Measurements from ENCODE around the gene RRP12. TPM values are rescaled to one million over a fixed set of nuclear protein-coding genes. Genes with fewer than 3 reads are reported as not detected.

Gene RRP12
- total RNA-seq, 1 experiment from 2014 or later: 86.2 TPM

DNA sequence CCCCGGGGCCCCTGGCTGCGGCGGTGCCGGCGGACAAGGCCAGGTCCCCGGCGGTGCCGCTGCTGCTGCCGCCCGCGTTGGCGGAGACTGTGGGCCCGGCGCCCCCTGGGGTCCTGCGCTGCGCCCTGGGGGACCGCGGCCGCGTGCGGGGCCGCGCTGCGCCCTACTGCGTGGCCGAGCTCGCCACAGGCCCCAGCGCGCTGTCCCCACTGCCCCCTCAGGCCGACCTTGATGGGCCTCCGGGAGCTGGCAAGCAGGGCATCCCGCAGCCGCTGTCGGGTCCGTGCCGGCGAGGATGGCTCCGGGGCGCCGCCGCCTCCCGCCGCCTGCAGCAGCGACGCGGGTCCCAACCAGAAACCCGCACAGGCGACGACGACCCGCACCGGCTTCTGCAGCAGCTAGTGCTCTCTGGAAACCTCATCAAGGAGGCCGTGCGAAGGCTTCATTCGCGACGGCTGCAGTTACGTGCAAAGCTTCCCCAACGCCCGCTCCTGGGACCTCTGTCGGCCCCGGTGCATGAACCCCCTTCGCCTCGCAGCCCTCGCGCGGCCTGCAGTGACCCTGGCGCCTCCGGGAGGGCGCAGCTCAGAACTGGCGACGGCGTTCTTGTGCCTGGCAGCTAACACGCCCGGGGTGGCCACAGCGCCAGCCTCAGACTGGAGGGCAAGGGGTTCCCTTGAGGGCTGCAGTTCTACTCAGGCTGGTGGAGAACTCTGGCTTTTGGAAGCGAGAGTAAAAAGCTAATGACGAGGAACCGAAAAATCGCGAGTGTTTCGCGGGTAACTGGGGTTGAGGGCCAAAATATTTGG, 81.3 kb downstream of the RRP12 start:
- POLR2A ChIA-PET (ENCODE audit: low non-redundant PET): interaction anchor here (0.6 kb wide), 1 partner anchor 9 kb away, joined by 3 read pairs; no protein-coding TSS in a partner anchor
- intact Hi-C loops (cut with micrococcal nuclease; ENCODE audit: unreplicated experiment): no loop called here
- peak; percentile 31 for DNase-seq (ENCODE audit: low spot score)
- Histone ChIP-seq H3K4me1 (ENCODE audit: insufficient read depth, low read length, poor library complexity, severe bottlenecking) (no peaks in the 10 kb centered on the region), H3K36me3 (ENCODE audit: insufficient read depth, low read length, poor library complexity, severe bottlenecking) (no peaks in the 10 kb centered on the region), H3K27ac (ENCODE audit: low read depth, low read length, poor library complexity, severe bottlenecking) (no peak overlapping the region), H3K27me3 (replicated peaks; ENCODE audit: insufficient read depth, low read depth, low read length, poor library complexity) (peaks cover 21% of the 10 kb centered on the region), H3K4me3 (ENCODE audit: low read depth, low read length, poor library complexity, severe bottlenecking) (peak overlapping the region; percentile 84), H3K9me3 (ENCODE audit: low read depth, low read length, poor library complexity, severe bottlenecking) (no peaks in the 10 kb centered on the region)
- BruUV-seq (replicated peaks): TSS peak; percentile 48
- CTCF ChIA-PET: no interaction called here
- TF ChIP-seq EZH2 (IDR thresholded peaks at IDR 0.05; ENCODE audit: borderline replicate concordance, low read depth, low read length, poor library complexity, severe bottlenecking): no peak

- peak; percentile 90 for DNase-seq (ENCODE audit: low spot score)
- peak within 1 kb of the TSS; percentile 99 for H3K27ac ChIP-seq (ENCODE audit: low read depth, low read length, poor library complexity, severe bottlenecking)
- H3K4me3 ChIP-seq (ENCODE audit: low read depth, low read length, poor library complexity, severe bottlenecking): peak within 1 kb of the TSS; percentile 84
- intact Hi-C loops (cut with micrococcal nuclease; ENCODE audit: unreplicated experiment): no loop called here
- H3K27me3 ChIP-seq (replicated peaks; ENCODE audit: insufficient read depth, low read depth, low read length, poor library complexity): peaks cover 21% of the 10 kb centered on the region
- H3K4me1 ChIP-seq (ENCODE audit: insufficient read depth, low read length, poor library complexity, severe bottlenecking): no peaks in the 10 kb centered on the region
- CTCF ChIA-PET: no interaction called here
- POLR2A ChIA-PET (ENCODE audit: low non-redundant PET): interaction anchor here (0.6 to 0.7 kb wide), 2 partner anchors 8 to 82 kb away, joined by 3 to 5 read pairs; no protein-coding TSS in a partner anchor
- H3K9me3 ChIP-seq (ENCODE audit: low read depth, low read length, poor library complexity, severe bottlenecking): no peaks in the 10 kb centered on the region
- no peak for TF ChIP-seq EZH2 (IDR thresholded peaks at IDR 0.05; ENCODE audit: borderline replicate concordance, low read depth, low read length, poor library complexity, severe bottlenecking)
- TF ChIP-seq, protein P1, sequence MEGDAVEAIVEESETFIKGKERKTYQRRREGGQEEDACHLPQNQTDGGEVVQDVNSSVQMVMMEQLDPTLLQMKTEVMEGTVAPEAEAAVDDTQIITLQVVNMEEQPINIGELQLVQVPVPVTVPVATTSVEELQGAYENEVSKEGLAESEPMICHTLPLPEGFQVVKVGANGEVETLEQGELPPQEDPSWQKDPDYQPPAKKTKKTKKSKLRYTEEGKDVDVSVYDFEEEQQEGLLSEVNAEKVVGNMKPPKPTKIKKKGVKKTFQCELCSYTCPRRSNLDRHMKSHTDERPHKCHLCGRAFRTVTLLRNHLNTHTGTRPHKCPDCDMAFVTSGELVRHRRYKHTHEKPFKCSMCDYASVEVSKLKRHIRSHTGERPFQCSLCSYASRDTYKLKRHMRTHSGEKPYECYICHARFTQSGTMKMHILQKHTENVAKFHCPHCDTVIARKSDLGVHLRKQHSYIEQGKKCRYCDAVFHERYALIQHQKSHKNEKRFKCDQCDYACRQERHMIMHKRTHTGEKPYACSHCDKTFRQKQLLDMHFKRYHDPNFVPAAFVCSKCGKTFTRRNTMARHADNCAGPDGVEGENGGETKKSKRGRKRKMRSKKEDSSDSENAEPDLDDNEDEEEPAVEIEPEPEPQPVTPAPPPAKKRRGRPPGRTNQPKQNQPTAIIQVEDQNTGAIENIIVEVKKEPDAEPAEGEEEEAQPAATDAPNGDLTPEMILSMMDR (conservative IDR thresholded peaks at IDR 0.05; ENCODE audit: low read depth, low read length): no peak
- BruUV-seq (replicated peaks): no TSS peak
- no peaks in the 10 kb centered on the region for H3K36me3 ChIP-seq (ENCODE audit: insufficient read depth, low read length, poor library complexity, severe bottlenecking)
Observed at GRCh38 chr10:97318772-97319651, 82.1 kb downstream of the RRP12 start, which contains the start of gene FRAT1. FRAT1 (plus strand) TSS chr10:97319271; CDS start chr10:97319454, 183 bp downstream.

DNA sequence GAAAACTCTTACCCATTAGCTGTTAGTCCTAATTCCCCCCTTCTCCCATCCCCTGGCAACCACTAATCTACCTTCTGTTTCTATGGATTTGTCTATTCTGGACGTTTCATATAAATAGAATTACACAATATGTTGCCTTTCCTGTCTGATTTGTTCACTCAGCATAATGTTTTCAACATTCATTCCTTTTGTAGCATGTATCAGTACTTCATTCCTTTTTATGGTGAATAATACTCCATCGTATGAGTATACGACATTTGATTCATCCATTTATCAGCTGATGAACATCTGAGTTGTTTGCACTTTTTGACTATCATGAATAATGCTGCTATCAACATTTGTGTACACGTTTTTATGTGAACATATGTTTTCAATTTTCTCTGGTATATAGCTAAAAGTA, 86.5 kb downstream of the RRP12 start:
- CTCF ChIA-PET: no interaction called here
- POLR2A ChIA-PET (ENCODE audit: low non-redundant PET): no interaction called here
- intact Hi-C loops (cut with micrococcal nuclease; ENCODE audit: unreplicated experiment): no loop called here

More for the DNA sequence above, 86.5 kb downstream of the RRP12 start:
- no peak overlapping the region for H3K27ac ChIP-seq (ENCODE audit: low read depth, low read length, poor library complexity, severe bottlenecking)
- no peak for TF ChIP-seq EZH2 (IDR thresholded peaks at IDR 0.05; ENCODE audit: borderline replicate concordance, low read depth, low read length, poor library complexity, severe bottlenecking)
- TF ChIP-seq, protein P1 (conservative IDR thresholded peaks at IDR 0.05; ENCODE audit: low read depth, low read length): no peak
- no TSS peak for BruUV-seq (replicated peaks)
- H3K4me1 ChIP-seq (ENCODE audit: insufficient read depth, low read length, poor library complexity, severe bottlenecking): no peaks in the 10 kb centered on the region
- no peak for DNase-seq (ENCODE audit: low spot score)
- H3K4me3 ChIP-seq (ENCODE audit: low read depth, low read length, poor library complexity, severe bottlenecking): no peak overlapping the region
- no peaks in the 10 kb centered on the region for H3K36me3 ChIP-seq (ENCODE audit: insufficient read depth, low read length, poor library complexity, severe bottlenecking)
- H3K9me3 ChIP-seq (ENCODE audit: low read depth, low read length, poor library complexity, severe bottlenecking): no peaks in the 10 kb centered on the region
- H3K27me3 ChIP-seq (replicated peaks; ENCODE audit: insufficient read depth, low read depth, low read length, poor library complexity): no peaks in the 10 kb centered on the region
